GM12875 (cell line): Measurements from ENCODE around the gene SUSD2.
"Not testable (repeated sequence)": the region's sequence is repeated elsewhere in the genome, so short reads cannot be mapped to it uniquely, and the experiment has no call there.

Source experiments
- H3K4me3 ChIP-seq: one replicate; pipeline ENCODE4 v1.5.1; 2011; ENCODE audit warnings: low read depth, low read length, control low read depth
- TF ChIP-seq, protein P1 (sequence below): IDR thresholded peaks from 2 replicates; pipeline ENCODE4 v1.5.1; 2011; ENCODE audit warnings: low read depth, mild to moderate bottlenecking, control low read depth, inconsistent platforms, low read length, moderate library complexity, borderline replicate concordance; ENCODE audit not compliant: insufficient read depth

The SUSD2 gene

DNA sequence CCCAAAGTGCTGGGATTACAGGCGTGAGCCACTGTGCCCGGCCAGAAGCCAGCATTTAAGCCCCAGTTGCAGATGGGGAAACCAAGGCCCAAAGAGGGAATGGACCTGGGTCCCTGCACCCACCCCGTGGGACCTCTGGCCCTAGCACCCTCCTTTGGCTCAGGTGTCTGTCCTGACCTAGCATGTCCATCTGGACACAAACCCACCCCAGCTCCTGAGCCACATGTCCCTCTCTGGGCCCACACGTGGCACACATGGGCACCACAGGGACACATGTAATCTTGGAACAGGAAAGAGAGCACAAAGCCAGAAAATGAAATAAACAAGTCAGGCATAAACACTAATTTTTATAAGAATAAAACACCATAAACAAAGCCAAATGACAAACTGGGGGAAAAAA, 54.0 kb downstream of the SUSD2 start:
- TF ChIP-seq, protein P1, sequence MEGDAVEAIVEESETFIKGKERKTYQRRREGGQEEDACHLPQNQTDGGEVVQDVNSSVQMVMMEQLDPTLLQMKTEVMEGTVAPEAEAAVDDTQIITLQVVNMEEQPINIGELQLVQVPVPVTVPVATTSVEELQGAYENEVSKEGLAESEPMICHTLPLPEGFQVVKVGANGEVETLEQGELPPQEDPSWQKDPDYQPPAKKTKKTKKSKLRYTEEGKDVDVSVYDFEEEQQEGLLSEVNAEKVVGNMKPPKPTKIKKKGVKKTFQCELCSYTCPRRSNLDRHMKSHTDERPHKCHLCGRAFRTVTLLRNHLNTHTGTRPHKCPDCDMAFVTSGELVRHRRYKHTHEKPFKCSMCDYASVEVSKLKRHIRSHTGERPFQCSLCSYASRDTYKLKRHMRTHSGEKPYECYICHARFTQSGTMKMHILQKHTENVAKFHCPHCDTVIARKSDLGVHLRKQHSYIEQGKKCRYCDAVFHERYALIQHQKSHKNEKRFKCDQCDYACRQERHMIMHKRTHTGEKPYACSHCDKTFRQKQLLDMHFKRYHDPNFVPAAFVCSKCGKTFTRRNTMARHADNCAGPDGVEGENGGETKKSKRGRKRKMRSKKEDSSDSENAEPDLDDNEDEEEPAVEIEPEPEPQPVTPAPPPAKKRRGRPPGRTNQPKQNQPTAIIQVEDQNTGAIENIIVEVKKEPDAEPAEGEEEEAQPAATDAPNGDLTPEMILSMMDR, result no peak

DNA sequence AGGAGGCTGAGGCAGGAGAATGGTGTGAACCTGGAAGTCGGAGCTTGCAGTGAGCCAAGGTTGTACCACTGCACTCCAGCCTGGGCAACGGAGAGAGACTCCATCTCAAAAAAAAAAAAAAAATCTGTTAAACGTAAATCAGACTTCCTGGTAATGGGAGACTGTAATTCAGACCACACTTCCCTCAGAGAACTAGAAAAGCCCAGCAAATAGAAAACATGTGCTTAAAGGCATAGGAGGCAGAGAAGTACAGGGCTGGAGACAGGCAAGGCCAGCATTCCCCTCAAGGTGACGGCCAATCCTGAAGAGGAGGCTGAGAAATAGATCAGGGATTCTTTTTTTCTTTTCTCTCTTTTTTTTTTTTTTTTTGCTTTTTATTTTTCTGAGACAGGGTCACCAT, 55.4 kb downstream of the SUSD2 start:
- no peak overlapping the region for H3K4me3 ChIP-seq
- TF ChIP-seq, protein P1, result no peak

More for the DNA sequence above, 54.0 kb downstream of the SUSD2 start:
- no peak overlapping the region for H3K4me3 ChIP-seq

DNA sequence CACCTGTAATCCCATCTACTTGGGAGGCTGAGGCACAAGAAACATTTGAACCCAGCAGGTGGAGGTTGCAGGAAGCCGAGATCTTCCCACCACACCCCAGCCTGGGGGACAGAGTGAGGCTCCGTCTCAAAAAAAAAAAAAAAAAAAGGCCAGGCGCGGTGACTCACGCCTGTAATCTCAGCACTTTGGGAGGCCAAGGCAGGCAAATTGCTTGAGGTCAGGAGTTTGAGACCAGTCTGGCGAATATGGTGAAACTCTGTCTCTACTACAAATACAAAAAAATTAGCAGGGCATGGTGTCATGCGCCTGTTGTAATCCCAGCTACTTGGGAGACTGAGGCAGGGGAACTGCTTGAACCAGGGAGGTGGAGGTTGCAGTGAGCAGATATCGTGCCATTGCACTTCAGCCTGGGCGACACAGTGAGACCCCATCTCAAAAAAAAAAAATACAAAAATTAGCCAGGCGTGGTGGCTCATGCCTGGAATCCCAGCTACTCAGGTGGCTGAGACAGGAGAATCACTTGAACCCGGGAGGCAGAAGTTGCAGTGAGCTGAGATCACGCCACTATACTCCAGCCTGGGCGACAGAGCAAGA, 56.9 kb downstream of the SUSD2 start:
- H3K4me3 ChIP-seq, result not testable (repeated sequence)
